SK-N-MC (cell line): ENCODE measurements around the gene PRDX6.
"Not testable (repeated sequence)": the region's sequence is repeated elsewhere in the genome, so short reads cannot be mapped to it uniquely, and the experiment has no call there.

Experiments
- DNase-seq: peaks from one replicate; pipeline ENCODE4 v3.0.0-alpha.2; 2011; ENCODE audit warnings: low read depth, low spot score
- H3K27ac ChIP-seq: fragments of 200-600 bp; sonication (generic); 2 replicates; pipeline ENCODE4 v1.5.1; 2016; ENCODE audit warnings: mixed run types
- H3K36me3 ChIP-seq: fragments of 200-600 bp; sonication (generic); 2 replicates; pipeline ENCODE4 v1.6.1; 2017; ENCODE audit warnings: antibody characterized with exemption, low read length, mixed read lengths; ENCODE audit not compliant: insufficient read depth
- H3K4me3 ChIP-seq: fragments of 200-600 bp; sonication (generic); 2 replicates; pipeline ENCODE4 v1.5.1; 2016
- H3K9ac ChIP-seq: fragments of 200-600 bp; sonication (generic); 2 replicates; pipeline ENCODE4 v1.8.0; 2017; ENCODE audit warnings: mixed run types, mixed read lengths; ENCODE audit not compliant: insufficient read length
- H3K9me3 ChIP-seq: fragments of 200-600 bp; sonication (generic); 2 replicates; pipeline ENCODE4 v1.6.1; 2017; ENCODE audit warnings: low read depth, mild to moderate bottlenecking, antibody characterized with exemption, low read length, moderate library complexity, mixed read lengths
- EZH2 ChIP-seq: fragments of 200-600 bp; sonication (generic); IDR thresholded peaks from one replicate; pipeline ENCODE4 v1.6.1; 2017; ENCODE audit warnings: antibody characterized with exemption
- FOXP2 ChIP-seq: optimal IDR thresholded peaks from 2 replicates; pipeline ENCODE3; 2011; ENCODE audit warnings: mild to moderate bottlenecking, moderate library complexity; ENCODE audit not compliant: insufficient read depth; ENCODE audit errors: extremely low read length, control extremely low read depth
- POLR2AphosphoS5 ChIP-seq: IDR thresholded peaks from 2 replicates; pipeline ENCODE4 v1.6.1; 2012; ENCODE audit warnings: mild to moderate bottlenecking, low read depth, low read length, borderline replicate concordance

The PRDX6 gene

GRCh38 chr1:173502104-173502503 lies 25.0 kb downstream of the PRDX6 start:
- H3K4me3 ChIP-seq = no peak overlapping the region
- TF ChIP-seq FOXP2 (no peak), POLR2AphosphoS5 (no peak), EZH2 (no peak)
- no peaks in the 10 kb centered on the region for H3K9me3 ChIP-seq
- no peak overlapping the region for H3K9ac ChIP-seq
- no peaks in the 10 kb centered on the region for H3K36me3 ChIP-seq
- no peak for DNase-seq
- H3K27ac ChIP-seq = no peak overlapping the region

- Histone ChIP-seq H3K27ac (no peak overlapping the region), H3K4me3 (no peak overlapping the region), H3K36me3 (no peaks in the 10 kb centered on the region), H3K9ac (no peak overlapping the region), H3K9me3 (no peaks in the 10 kb centered on the region)
- no peak for TF ChIP-seq POLR2AphosphoS5
- TF ChIP-seq FOXP2 = no peak
- no peak for TF ChIP-seq EZH2
- no peak for DNase-seq
Measured at GRCh38 chr1:173503391-173503790, 26.3 kb downstream of the PRDX6 start.

- Histone ChIP-seq H3K27ac (no peak overlapping the region), H3K4me3 (no peak overlapping the region), H3K9ac (no peak overlapping the region), H3K36me3 (no peaks in the 10 kb centered on the region), H3K9me3 (no peaks in the 10 kb centered on the region)
- no peak for DNase-seq
- no peak for TF ChIP-seq EZH2
Measured at GRCh38 chr1:173504268-173504667, 27.1 kb downstream of the PRDX6 start.

GRCh38 chr1:173505391-173505790 lies 28.3 kb downstream of the PRDX6 start:
- Histone ChIP-seq H3K4me3 (no peak overlapping the region), H3K36me3 (no peaks in the 10 kb centered on the region), H3K27ac (no peak overlapping the region), H3K9ac (no peak overlapping the region), H3K9me3 (no peaks in the 10 kb centered on the region)
- TF ChIP-seq FOXP2 (no peak), EZH2 (no peak), POLR2AphosphoS5 (no peak)
- DNase-seq = no peak

GRCh38 chr1:173506437-173506836 lies 29.3 kb downstream of the PRDX6 start:
- no peaks in the 10 kb centered on the region for H3K36me3 ChIP-seq
- no peak for TF ChIP-seq FOXP2
- no peak for TF ChIP-seq EZH2
- TF ChIP-seq POLR2AphosphoS5 = no peak
- H3K27ac ChIP-seq = no peak overlapping the region
- H3K9ac ChIP-seq = no peak overlapping the region
- H3K9me3 ChIP-seq = no peaks in the 10 kb centered on the region
- H3K4me3 ChIP-seq = no peak overlapping the region
- DNase-seq = no peak

- Histone ChIP-seq H3K27ac (no peak overlapping the region), H3K9me3 (no peaks in the 10 kb centered on the region), H3K4me3 (no peak overlapping the region), H3K9ac (no peak overlapping the region), H3K36me3 (no peaks in the 10 kb centered on the region)
- no peak for DNase-seq
- no peak for TF ChIP-seq FOXP2
- no peak for TF ChIP-seq POLR2AphosphoS5
- no peak for TF ChIP-seq EZH2
Measured at GRCh38 chr1:173507205-173507846, 30.2 kb downstream of the PRDX6 start.

GRCh38 chr1:173507847-173508209 lies 30.7 kb downstream of the PRDX6 start:
- TF ChIP-seq POLR2AphosphoS5 = no peak
- TF ChIP-seq FOXP2 = no peak
- no peak for TF ChIP-seq EZH2
- H3K9ac ChIP-seq = no peak overlapping the region
- no peak for DNase-seq
- H3K36me3 ChIP-seq = no peaks in the 10 kb centered on the region
- no peak overlapping the region for H3K4me3 ChIP-seq
- H3K27ac ChIP-seq = no peak overlapping the region
- no peaks in the 10 kb centered on the region for H3K9me3 ChIP-seq

- DNase-seq = no peak
- H3K9me3 ChIP-seq = no peaks in the 10 kb centered on the region
- no peak overlapping the region for H3K9ac ChIP-seq
- TF ChIP-seq POLR2AphosphoS5 (no peak), EZH2 (no peak), FOXP2 (no peak)
- no peak overlapping the region for H3K4me3 ChIP-seq
- no peaks in the 10 kb centered on the region for H3K36me3 ChIP-seq
- H3K27ac ChIP-seq = no peak overlapping the region
Measured at GRCh38 chr1:173508541-173508940, 31.4 kb downstream of the PRDX6 start.

GRCh38 chr1:173509797-173510196 lies 32.7 kb downstream of the PRDX6 start:
- TF ChIP-seq POLR2AphosphoS5 = no peak
- no peak for TF ChIP-seq FOXP2
- TF ChIP-seq EZH2 = no peak
- Histone ChIP-seq H3K9me3 (no peaks in the 10 kb centered on the region), H3K4me3 (no peak overlapping the region), H3K27ac (no peak overlapping the region), H3K9ac (no peak overlapping the region), H3K36me3 (no peaks in the 10 kb centered on the region)
- DNase-seq = no peak

GRCh38 chr1:173514503-173514902 lies 37.4 kb downstream of the PRDX6 start:
- not testable (repeated sequence) for DNase-seq, H3K9me3 ChIP-seq, H3K9ac ChIP-seq, H3K36me3 ChIP-seq, H3K4me3 ChIP-seq, H3K27ac ChIP-seq
